Parathyroid adenoma (tissue), 2 donors: ENCODE data around the gene NRDE2.

Experiments
- H2AFZ ChIP-seq: fragments of 300-600 bp; sonication (generic); one replicate; pipeline ENCODE4 v1.7.0; 2017; ENCODE audit warnings: antibody characterized with exemption, mild to moderate bottlenecking
- H3K27ac ChIP-seq: fragments of 300-600 bp; sonication (generic); one replicate; pipeline ENCODE4 v1.7.0; 2017
- H3K27me3 ChIP-seq: fragments of 300-600 bp; sonication (generic); one replicate; pipeline ENCODE4 v1.7.0; 2017; ENCODE audit warnings: low read length; ENCODE audit not compliant: control insufficient read depth, insufficient read depth
- H3K36me3 ChIP-seq: fragments of 300-600 bp; sonication (generic); one replicate; pipeline ENCODE4 v1.7.0; 2017; ENCODE audit warnings: low read length; ENCODE audit not compliant: control insufficient read depth, insufficient read depth
- H3K4me1 ChIP-seq: fragments of 300-600 bp; sonication (generic); one replicate; pipeline ENCODE4 v1.7.0; 2017; ENCODE audit warnings: control low read depth
- H3K4me2 ChIP-seq: fragments of 300-600 bp; sonication (generic); one replicate; pipeline ENCODE4 v1.7.0; 2017; ENCODE audit warnings: low read length
- H3K4me3 ChIP-seq: fragments of 300-600 bp; sonication (generic); one replicate; pipeline ENCODE4 v1.7.0; 2017; ENCODE audit warnings: low read depth, low read length
- H3K79me2 ChIP-seq: fragments of 300-600 bp; sonication (generic); one replicate; pipeline ENCODE4 v1.7.0; 2017; ENCODE audit warnings: control low read depth
- H3K9ac ChIP-seq: fragments of 300-600 bp; sonication (generic); one replicate; pipeline ENCODE4 v1.7.0; 2017; ENCODE audit warnings: mild to moderate bottlenecking
- H3K9me3 ChIP-seq: fragments of 300-600 bp; sonication (generic); one replicate; pipeline ENCODE4 v1.7.0; 2017; ENCODE audit warnings: low read length; ENCODE audit not compliant: control insufficient read depth
- TF ChIP-seq, protein P1 (sequence below): fragments of 300-600 bp; sonication (generic); IDR thresholded peaks from one replicate; pipeline ENCODE4 v1.7.0; 2017; ENCODE audit warnings: antibody characterized with exemption, mild to moderate bottlenecking
- donor health status: primary hyperparathyroidism.

The NRDE2 gene

DNA sequence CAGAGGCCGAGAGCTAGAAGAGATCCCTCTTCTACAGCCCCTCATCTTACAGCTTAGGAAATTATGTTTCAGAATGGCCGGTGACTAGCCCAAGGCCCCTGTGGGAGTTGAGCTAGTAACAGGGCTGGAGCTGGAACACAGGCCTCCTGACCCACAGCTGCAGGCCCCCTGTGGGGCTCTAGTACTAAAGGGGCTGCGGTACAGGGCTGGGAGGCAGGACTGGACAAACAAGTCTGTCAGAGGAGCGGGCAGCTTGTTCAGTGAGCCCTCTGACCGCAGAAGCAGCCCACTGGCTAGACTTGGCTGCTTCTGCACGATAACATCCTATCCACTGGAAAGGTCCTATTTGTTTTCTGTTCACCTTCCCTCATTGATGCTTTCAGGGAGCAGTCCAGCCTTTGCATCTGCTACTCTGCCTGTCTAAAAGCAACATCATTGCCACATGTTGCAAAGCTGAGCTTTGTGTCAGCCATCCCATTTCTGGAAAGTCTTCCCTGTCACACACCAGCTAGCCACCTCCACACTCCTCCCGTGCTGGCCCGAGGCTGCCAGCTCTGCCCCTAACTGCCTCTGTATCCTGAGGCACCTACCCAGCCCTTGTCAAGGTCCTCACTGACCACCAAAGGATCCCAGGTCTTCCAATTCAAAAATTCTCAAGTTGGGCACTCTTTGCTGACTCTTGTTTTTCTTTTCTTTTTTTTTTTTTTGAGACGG is 65.1 kb downstream of the NRDE2 start:
- no peaks in the 10 kb centered on the region for H3K36me3 ChIP-seq
- H2AFZ ChIP-seq = no peak overlapping the region
- H3K9me3 ChIP-seq = no peaks in the 10 kb centered on the region

DNA sequence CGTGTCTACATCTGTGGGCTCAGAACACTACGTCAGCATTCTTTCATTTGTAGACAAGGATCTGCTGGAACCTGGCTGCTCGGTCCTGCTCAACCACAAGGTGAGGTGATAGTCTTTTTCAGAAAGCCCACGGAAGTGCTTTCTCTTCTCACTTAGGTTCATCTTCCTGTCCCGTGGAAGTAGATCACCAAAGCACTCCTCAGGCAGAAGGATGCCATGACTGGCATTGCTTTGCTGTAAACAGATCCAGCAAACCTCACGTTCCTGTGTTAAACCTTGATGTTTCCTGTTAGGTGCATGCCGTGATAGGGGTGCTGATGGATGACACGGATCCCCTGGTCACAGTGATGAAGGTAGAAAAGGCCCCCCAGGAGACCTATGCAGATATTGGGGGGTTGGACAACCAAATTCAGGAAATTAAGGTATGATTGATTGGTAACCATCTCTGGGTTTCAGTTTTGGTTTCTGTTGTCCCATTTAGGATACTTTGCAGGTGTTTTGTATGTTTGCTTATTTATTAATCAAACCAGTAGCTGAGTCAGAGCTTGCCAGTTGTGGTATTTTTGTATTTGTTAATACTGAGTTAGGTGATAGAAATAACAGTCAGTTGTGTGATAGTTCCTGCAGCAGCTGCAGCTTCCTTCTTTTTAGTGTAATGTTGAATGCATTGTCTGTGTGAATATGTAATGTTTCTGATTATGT is 67.8 kb downstream of the NRDE2 start:
- Histone ChIP-seq H3K79me2 (no peaks in the 10 kb centered on the region), H3K4me1 (no peaks in the 10 kb centered on the region), H3K9me3 (no peaks in the 10 kb centered on the region), H3K36me3 (no peaks in the 10 kb centered on the region), H3K9ac (no peak overlapping the region), H3K4me3 (no peak overlapping the region), H3K27ac (no peak overlapping the region), H3K4me2 (no peak overlapping the region), H2AFZ (no peak overlapping the region), H3K27me3 (no peaks in the 10 kb centered on the region)
- TF ChIP-seq, protein P1, sequence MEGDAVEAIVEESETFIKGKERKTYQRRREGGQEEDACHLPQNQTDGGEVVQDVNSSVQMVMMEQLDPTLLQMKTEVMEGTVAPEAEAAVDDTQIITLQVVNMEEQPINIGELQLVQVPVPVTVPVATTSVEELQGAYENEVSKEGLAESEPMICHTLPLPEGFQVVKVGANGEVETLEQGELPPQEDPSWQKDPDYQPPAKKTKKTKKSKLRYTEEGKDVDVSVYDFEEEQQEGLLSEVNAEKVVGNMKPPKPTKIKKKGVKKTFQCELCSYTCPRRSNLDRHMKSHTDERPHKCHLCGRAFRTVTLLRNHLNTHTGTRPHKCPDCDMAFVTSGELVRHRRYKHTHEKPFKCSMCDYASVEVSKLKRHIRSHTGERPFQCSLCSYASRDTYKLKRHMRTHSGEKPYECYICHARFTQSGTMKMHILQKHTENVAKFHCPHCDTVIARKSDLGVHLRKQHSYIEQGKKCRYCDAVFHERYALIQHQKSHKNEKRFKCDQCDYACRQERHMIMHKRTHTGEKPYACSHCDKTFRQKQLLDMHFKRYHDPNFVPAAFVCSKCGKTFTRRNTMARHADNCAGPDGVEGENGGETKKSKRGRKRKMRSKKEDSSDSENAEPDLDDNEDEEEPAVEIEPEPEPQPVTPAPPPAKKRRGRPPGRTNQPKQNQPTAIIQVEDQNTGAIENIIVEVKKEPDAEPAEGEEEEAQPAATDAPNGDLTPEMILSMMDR = no peak

More for the DNA sequence above, 65.1 kb downstream of the NRDE2 start:
- Histone ChIP-seq H3K27ac (no peak overlapping the region), H3K79me2 (no peaks in the 10 kb centered on the region), H3K4me1 (no peaks in the 10 kb centered on the region), H3K27me3 (no peaks in the 10 kb centered on the region), H3K4me3 (no peak overlapping the region), H3K4me2 (no peak overlapping the region), H3K9ac (no peak overlapping the region)
- TF ChIP-seq, protein P1 = no peak

DNA sequence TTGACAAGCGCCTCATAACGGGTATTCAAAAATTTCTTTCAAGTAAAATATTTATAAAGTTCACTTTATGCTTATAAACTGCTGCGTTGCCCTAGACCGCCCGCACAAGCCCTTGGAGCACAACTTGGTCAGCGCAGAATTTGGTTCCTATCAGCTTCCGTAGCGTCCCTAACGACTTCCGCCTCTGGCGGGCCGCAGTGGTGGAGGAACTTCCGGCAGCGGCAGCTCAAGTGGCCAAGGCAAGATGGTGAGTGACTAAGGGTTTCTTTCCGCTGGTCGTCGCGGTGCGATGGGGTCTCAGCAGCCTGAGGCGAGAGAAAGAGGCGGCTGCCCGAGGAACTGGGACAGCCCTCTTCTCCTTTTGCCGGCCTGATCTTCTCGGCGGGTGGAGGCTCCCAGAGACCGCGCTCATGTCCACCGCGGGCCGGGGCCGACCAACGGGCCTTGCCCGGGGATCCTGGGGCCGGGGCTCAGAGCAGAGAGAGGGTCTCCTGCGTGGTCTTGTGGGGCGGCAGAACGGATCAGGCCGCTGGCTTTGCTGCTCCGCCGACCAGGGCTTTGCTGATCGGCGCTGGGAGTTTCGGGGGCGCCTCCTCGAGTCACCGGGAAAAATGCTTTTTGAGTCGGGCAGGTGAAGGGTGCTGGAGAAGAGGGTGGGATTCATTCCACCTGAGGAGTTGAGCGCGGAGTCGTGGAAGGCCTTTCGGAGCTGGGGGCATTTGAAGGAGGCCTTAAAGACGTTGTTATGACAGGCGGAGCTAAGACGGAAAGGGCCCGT is 75.2 kb downstream of the NRDE2 start, which contains the start of gene PSMC1:
PSMC1 (plus strand) TSS at position 200 of the 778 bp plus-strand sequence; CDS start at position 245, 45 bp downstream.
- Histone ChIP-seq H3K27ac (peak within 1 kb of the TSS; percentile 67), H3K36me3 (no peaks in the 10 kb centered on the region), H3K9ac (peak within 1 kb of the TSS; percentile 49), H3K79me2 (peaks cover 3% of the 10 kb centered on the region), H3K27me3 (no peaks in the 10 kb centered on the region), H2AFZ (peak within 1 kb of the TSS; percentile 93), H3K4me2 (peak within 1 kb of the TSS; percentile 66), H3K4me3 (peak within 1 kb of the TSS; percentile 91), H3K4me1 (peaks cover 6% of the 10 kb centered on the region), H3K9me3 (no peaks in the 10 kb centered on the region)
- TF ChIP-seq, protein P1 = peak; percentile 5

DNA sequence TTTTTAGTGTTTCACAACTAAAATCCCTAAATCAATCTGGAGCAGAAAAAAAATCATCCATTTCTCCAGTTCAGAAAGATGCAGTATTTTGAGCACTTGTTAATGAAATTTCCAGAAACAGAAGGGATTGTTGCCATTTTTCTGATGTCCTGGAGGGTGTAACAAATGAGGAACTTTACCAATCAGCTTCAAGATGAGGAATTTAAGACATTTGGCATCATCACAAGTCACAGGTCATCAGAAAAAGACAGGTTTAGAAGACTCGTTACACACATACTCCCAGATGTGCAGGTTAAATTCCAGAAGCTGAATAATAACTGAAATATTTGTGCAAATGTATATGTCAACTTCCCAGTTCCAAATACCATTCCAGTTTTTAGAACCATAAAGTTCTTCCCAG is 75.9 kb downstream of the NRDE2 start:
- Histone ChIP-seq H3K79me2 (peaks cover 3% of the 10 kb centered on the region), H3K4me3 (peak overlapping the region; percentile 91), H3K9me3 (no peaks in the 10 kb centered on the region), H3K27me3 (no peaks in the 10 kb centered on the region), H2AFZ (peak overlapping the region; percentile 93), H3K4me2 (peak overlapping the region; percentile 66), H3K4me1 (peaks cover 6% of the 10 kb centered on the region), H3K36me3 (no peaks in the 10 kb centered on the region), H3K9ac (no peak overlapping the region), H3K27ac (peak overlapping the region; percentile 67)
- TF ChIP-seq, protein P1 = no peak
